RPMI7951 (cell line): ENCODE measurements around the gene ZSCAN12. TPM values are rescaled to one million over a fixed set of nuclear protein-coding genes. Genes with fewer than 3 reads are reported as not detected.

Experiments used
- total RNA-seq: library from RNA; depleted of rRNA; stranded (reverse); fragments of >200 nt; shearing (Covaris generic); gene quantifications from 2 replicates; pipeline ENCODE4 v1.2.3, GENCODE V29; 2014; rRNA removed

Gene ZSCAN12
- total RNA-seq, 1 experiment from 2014 or later: 5.3 TPM

Other genes with a start within 250 kb of the ZSCAN12 start
- 16.7 and 21.0 TPM in 2 replicates for gene ZSCAN9, start 174.5 kb downstream of the ZSCAN12 start, total RNA-seq
- 5.0 and 6.2 TPM in 2 replicates for gene ZKSCAN4, start 147.5 kb downstream of the ZSCAN12 start, total RNA-seq
- gene NKAPL, start 140.4 kb downstream of the ZSCAN12 start, total RNA-seq: not detected in 2 replicates
- 20.4 and 21.4 TPM in 2 replicates for gene ZSCAN26, start 132.6 kb downstream of the ZSCAN12 start, total RNA-seq
- gene PGBD1, start 118.2 kb downstream of the ZSCAN12 start, total RNA-seq: 14.4 and 15.7 TPM in 2 replicates
- gene ZSCAN31, start 63.6 kb downstream of the ZSCAN12 start, total RNA-seq: 1.6 and 3.8 TPM in 2 replicates
- 3.9 and 4.3 TPM in 2 replicates for gene ZKSCAN3, start 49.8 kb downstream of the ZSCAN12 start, total RNA-seq
- 4.0 and 8.4 TPM in 2 replicates for gene ZSCAN23, start 43.7 kb upstream of the ZSCAN12 start, total RNA-seq
- gene GPX6, start 116.0 kb upstream of the ZSCAN12 start, total RNA-seq: not detected in 2 replicates
- not detected in 2 replicates for gene GPX5, start 126.1 kb upstream of the ZSCAN12 start, total RNA-seq